Measurements from ENCODE around the gene DCANP1.

GRCh38 chr5:135491552-135492318, 44.6 kb upstream of the DCANP1 start:
- no peak for TF ChIP-seq CTCF (IDR thresholded peaks at IDR 0.05 in 4 of 5, conservative IDR thresholded peaks at IDR 0.05 in 1 of 5)
- TF ChIP-seq POLR2A (IDR thresholded peaks at IDR 0.05), result no peak
